ENCODE measurements around the gene CALHM2.

CALHM2 gene

GRCh38 chr10:103475437-103475836 lies 23.3 kb upstream of the CALHM2 start:
- no peak for DNase-seq

GRCh38 chr10:103474077-103474476 lies 21.9 kb upstream of the CALHM2 start:
- no peak for DNase-seq

- DNase-seq, result no peak
Measured at GRCh38 chr10:103473261-103473671, 21.1 kb upstream of the CALHM2 start.

DNA sequence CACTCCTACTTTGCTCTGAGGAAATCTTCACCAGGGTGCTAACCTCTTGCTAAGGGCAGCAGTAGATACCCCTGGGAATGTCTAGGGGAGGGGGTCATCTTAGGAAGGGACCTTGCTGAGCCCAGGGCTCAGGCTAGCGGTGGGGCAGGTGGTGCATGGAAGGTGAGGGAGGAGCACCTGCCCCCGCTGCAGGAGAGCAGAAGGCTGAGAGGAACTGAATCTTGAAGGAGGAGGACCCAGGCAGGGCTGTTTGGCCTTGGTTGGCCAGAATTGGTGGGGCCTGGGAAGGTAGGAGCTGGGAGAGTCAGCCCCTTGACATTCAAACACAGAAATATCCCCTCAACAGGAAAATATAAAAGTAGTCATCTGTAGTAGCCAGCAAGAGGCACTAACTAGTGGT lies 19.8 kb upstream of the CALHM2 start:
- no peak for DNase-seq

DNA sequence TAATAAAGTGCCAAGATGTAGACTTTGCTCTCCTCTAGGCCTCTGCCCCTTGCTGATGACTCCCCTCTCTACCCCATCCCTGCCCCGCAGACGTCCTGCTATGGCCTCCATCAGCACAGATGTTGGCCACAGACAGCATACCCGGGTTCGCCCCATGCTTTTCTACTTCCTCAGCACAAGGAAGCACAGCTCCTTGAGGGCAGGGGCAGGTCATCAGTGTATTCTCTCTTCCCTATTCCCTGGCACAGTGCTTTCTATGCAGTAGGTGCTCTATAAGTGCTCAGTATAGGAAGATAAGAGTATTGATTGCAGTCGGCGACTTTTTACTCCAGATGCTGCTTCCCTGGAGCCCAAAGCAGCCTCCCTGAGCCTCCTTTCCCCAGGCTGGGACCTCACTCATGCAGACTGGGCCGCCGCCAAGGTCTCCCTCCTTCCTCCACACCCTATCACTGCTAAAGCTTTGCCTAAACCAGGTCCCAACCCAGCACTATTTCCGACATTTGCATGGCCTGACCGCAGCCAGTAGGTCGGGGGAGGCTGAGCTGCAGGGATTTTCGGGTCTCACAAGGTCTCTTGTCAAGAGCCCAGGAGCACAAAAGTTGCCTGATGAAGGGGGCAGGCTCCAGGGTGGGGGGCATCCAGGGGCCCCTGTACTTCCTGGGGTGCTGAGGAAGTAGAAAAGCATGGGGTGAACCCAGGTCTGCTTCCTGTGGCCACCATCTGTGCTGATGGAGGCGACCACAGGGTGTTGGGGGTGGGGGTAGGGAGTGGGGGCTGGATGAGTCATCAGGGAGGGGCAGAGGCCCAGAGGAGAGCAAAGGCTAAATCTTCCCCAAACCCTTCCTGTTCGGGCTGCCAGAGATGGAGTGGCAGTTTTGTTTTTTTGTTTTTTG lies 18.8 kb upstream of the CALHM2 start:
- DNase-seq, result peak; percentile 40

GRCh38 chr10:103469201-103469600 lies 17.0 kb upstream of the CALHM2 start:
- DNase-seq, result no peak

DNA sequence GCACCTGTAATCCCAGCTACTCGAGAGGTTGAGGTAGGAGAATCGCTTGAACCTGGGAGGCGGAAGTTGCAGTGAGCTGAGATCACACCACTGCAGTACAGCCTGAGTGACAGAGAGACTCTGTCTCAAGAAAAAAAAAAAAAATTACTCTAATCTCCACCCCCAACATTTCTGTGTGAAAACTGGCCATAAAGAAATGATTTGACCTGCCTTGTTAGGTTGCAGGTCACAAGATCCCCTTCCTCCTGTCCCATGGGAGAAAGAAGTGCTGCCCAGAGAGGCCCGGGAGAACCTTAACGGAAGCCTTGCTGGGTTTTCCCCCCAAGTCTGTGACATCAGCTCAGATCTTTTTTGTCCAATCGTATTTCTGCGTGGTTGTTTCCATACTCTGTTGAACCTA lies 15.2 kb upstream of the CALHM2 start:
- no peak for DNase-seq

DNA sequence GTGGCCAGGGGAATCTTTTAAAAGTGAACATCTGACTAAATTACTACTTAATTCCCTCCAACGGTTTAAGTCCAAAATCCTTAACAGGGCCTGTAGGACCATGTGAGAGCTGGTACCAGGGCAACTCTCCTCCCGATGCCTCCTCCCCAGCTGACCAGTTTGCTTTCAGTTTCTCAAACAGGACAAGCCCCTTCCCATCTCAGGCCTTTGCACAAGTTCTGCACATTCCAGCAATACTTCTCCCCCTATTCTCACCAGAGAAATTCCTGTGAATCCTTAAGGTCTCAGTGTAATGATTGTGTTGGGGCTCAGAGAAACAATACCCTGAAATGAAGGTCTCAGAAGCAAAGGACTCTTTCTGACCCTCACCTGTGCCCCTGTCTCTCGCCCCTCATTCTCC lies 14.6 kb upstream of the CALHM2 start:
- DNase-seq, result peak; percentile 42

- no peak for DNase-seq
Measured at GRCh38 chr10:103465411-103466179, 13.4 kb upstream of the CALHM2 start.

DNA sequence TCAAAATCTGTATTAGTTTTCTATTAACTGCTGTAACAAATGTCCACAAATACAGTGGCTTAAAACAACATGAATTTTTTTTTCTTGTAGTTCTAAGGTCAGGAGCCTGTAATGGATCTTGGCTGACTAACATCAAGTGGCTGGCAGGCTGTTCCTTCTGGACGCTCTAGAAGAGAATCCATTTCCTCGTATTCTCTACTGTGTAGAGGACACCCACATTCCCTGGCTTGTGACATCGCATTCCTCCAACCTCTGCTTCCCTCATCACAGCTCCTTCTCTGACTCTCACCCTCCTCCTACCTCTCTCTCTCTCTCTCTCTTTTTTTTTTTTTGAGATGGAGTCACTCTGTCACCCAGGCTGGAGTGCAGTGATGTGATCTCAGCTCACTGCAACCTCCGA lies 11.3 kb upstream of the CALHM2 start:
- DNase-seq, result no peak

- DNase-seq, result no peak
Measured at GRCh38 chr10:103459615-103460014, 7.4 kb upstream of the CALHM2 start.

- no peak for DNase-seq
Measured at GRCh38 chr10:103458720-103459119, 6.5 kb upstream of the CALHM2 start, which contains the start of gene CALHM1. Gene CALHM1 (minus strand): TSS chr10:103458900. CDS start chr10:103458751, 149 bp downstream.

- DNase-seq, result no peak
Measured at GRCh38 chr10:103457896-103458583, 5.9 kb upstream of the CALHM2 start.

- no peak for DNase-seq
Measured at GRCh38 chr10:103457176-103457712, 5.1 kb upstream of the CALHM2 start.

DNA sequence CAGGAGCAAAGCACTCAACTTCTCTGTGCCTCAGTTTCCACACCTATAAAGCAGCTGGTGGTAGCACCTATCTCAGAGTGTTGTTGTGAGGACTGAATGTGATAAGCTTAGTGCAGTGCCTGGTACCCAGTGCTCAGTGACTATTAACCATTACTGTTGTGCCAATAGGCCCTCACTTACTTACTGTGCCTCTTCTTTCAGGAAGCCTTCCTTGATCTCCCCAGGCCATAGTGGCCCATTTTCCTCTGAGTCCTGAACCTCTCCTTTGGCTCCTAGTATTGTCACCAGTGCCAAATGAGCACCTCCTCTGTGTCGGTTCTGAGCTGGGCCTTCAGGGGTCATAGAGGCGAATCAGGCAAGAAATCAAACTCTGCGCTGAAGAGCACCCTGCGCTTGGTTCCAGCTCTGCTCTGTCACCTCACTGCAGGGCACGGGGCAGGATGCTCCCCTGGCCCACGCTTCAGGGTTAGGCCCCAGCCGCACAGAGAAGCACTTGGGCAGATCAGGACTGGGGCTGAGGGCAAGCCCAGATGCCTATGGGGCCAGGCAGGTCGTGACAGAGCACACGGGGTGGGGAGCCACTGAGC lies 4.0 kb upstream of the CALHM2 start:
- DNase-seq, result no peak

- DNase-seq, result no peak
Measured at GRCh38 chr10:103455235-103455634, 3.1 kb upstream of the CALHM2 start.

GRCh38 chr10:103454026-103454425 lies 1.9 kb upstream of the CALHM2 start:
- no peak for DNase-seq

GRCh38 chr10:103452506-103453230 lies 498 bp upstream of the CALHM2 start:
- DNase-seq, result no peak

DNA sequence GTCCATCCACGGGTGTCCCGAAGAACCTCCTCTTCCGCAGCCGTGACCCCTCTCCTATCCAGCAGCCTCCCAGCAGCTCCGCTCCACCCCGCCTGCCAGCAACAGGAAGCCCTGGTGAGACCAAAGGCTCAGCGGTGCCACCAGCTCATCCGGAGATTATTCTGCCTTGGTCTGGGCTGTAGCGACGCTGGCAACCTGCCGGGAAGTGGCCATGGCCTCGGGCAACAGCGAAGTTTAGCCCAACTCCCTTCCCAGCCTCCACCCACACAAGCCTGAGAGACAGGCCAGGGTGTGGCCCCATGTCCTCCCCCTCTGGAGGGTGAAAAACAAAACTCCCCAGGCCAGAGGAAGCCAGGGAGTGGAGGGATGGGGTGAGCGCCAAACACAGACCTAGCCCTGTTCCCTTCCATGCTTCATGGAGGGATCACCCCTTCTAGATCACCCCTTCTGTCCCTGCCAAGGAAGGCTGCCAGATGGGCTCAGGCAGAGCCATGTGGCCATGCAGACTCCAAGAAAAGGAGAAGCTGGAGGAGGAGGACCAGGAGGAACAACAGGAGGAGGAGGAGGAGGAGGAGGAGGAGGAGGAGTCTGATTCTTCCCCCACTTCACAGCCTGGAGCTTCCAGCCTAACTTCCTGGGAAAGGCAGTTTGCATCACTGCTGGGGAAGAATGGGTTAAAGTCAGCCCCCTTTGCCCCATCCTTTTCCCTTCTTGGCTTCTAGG lies 918 bp downstream of the CALHM2 start:
- DNase-seq, result peak; percentile 33

GRCh38 chr10:103450201-103450695 lies 1.9 kb downstream of the CALHM2 start:
- DNase-seq, result no peak
